WTC11 (cell line): Measurements from ENCODE around the gene CRPPA. TPM values are rescaled to one million over a fixed set of nuclear protein-coding genes. Genes with fewer than 3 reads are reported as not detected.
"Not testable (repeated sequence)": the region's sequence is repeated elsewhere in the genome, so short reads cannot be mapped to it uniquely, and the experiment has no call there.

ENCODE experiments used
- ATAC-seq: fragments of 200-7000 bp; cut with Tn5 transposase; 2 replicates; pipeline ENCODE4 v1.10.0; 2021; ENCODE audit warnings: mild to moderate bottlenecking, moderate library complexity
- CTCF ChIA-PET: fragments of 300-600 bp; sonication (Branson Sonifier 250); formaldehyde crosslinking; loops from one replicate; lab custom pipeline; 2021; ENCODE audit warnings: antibody characterized with exemption; lab: Charles Lee
- POLR2A ChIA-PET: fragments of 350-600 bp; sonication (Branson Sonifier 250); formaldehyde crosslinking; loops from one replicate; lab custom pipeline; 2021; ENCODE audit warnings: antibody characterized with exemption; lab: Charles Lee
- DNase-seq: peaks from one replicate; pipeline ENCODE4 v3.0.0; 2021; ENCODE audit warnings: low spot score
- H3K27ac Mint-ChIP-seq: 2 replicates; pipeline ENCODE4 v1.8.0; 2021; ENCODE audit warnings: mixed read lengths
- H3K27me3 Mint-ChIP-seq: 2 replicates; pipeline ENCODE4 v1.8.0; 2021; ENCODE audit warnings: low read depth, mild to moderate bottlenecking, moderate library complexity, mixed read lengths
- H3K36me3 Mint-ChIP-seq: 2 replicates; pipeline ENCODE4 v1.8.0; 2021; ENCODE audit warnings: mixed read lengths
- H3K4me1 Mint-ChIP-seq: 2 replicates; pipeline ENCODE4 v1.8.0; 2022; ENCODE audit warnings: mixed read lengths
- H3K4me3 Mint-ChIP-seq: 2 replicates; pipeline ENCODE4 v1.8.0; 2021; ENCODE audit warnings: mild to moderate bottlenecking, moderate library complexity, mixed read lengths
- H3K9me3 Mint-ChIP-seq: 2 replicates; pipeline ENCODE4 v1.8.0; 2021; ENCODE audit warnings: mixed read lengths
- CREB1 ChIP-seq: sonication (generic); formaldehyde crosslinking; IDR thresholded peaks from 2 replicates; pipeline ENCODE4 v1.8.0; 2023; ENCODE audit warnings: mild to moderate bottlenecking, missing genetic modification reagents
- GTF2I ChIP-seq: fragments of 250-450 bp; sonication (Bioruptor Pico); conservative IDR thresholded peaks from 2 replicates; pipeline ENCODE4 v1.4.0; 2021; ENCODE audit warnings: mild to moderate bottlenecking
- MXD4 ChIP-seq: fragments of 250-450 bp; sonication (Bioruptor Pico); IDR thresholded peaks from 2 replicates; pipeline ENCODE4 v1.8.0; 2021; ENCODE audit warnings: mild to moderate bottlenecking, moderate library complexity, borderline replicate concordance
- NFATC4 ChIP-seq: fragments of 250-450 bp; sonication (Bioruptor Pico); IDR thresholded peaks from 2 replicates; pipeline ENCODE4 v1.9.0; 2021; ENCODE audit warnings: mild to moderate bottlenecking
- USF2 ChIP-seq: sonication (generic); formaldehyde crosslinking; IDR thresholded peaks from 2 replicates; pipeline ENCODE4 v1.8.1; 2023; ENCODE audit warnings: mild to moderate bottlenecking, missing genetic modification reagents, moderate library complexity
- ZNF232 ChIP-seq: sonication (generic); formaldehyde crosslinking; IDR thresholded peaks from 2 replicates; pipeline ENCODE4 v1.8.0; 2022; ENCODE audit warnings: mild to moderate bottlenecking, missing genetic modification reagents
- total RNA-seq: library from RNA; stranded (reverse); gene quantifications from 3 replicates; pipeline ENCODE4 v1.2.3, GENCODE V29; 2021
- TF ChIP-seq, protein P1 (sequence below): sonication (generic); formaldehyde crosslinking; IDR thresholded peaks from 2 replicates; pipeline ENCODE4 v1.8.0; 2023; ENCODE audit warnings: missing genetic modification reagents

Gene CRPPA
- total RNA-seq, 1 experiment from 2014 or later = 0.87 TPM

- TF ChIP-seq USF2 = no peak
- TF ChIP-seq NFATC4 = no peak
- TF ChIP-seq, protein P1, sequence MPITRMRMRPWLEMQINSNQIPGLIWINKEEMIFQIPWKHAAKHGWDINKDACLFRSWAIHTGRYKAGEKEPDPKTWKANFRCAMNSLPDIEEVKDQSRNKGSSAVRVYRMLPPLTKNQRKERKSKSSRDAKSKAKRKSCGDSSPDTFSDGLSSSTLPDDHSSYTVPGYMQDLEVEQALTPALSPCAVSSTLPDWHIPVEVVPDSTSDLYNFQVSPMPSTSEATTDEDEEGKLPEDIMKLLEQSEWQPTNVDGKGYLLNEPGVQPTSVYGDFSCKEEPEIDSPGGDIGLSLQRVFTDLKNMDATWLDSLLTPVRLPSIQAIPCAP (CRISPR knock-in tag) = no peak
- TF ChIP-seq GTF2I (CRISPR knock-in tag) = no peak
- TF ChIP-seq ZNF232 = no peak
- TF ChIP-seq CREB1 (CRISPR knock-in tag) = no peak
- no peak for TF ChIP-seq MXD4
These were observed 28.3 kb downstream of the CRPPA start (continued) for GRCh38 chr7:16392990-16393523.

DNA sequence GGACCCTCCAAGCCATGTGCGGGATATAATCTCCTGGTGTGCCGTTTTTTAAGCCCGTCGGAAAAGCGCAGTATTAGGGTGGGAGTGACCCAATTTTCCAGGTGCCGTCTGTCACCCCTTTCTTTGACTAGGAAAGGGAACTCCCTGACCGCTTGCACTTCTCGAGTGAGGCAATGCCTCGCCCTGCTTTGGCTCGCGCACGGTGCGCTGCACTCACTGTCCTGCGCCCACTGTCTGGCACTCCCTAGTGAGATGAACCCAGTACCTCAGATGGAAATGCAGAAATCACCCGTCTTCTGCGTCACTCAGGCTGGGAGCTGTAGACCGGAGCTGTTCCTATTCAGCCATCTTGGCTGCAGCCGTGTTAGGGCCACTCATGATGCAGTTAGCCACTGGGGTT, 37.6 kb downstream of the CRPPA start:
- ATAC-seq, H3K27me3 Mint-ChIP-seq, H3K4me3 Mint-ChIP-seq, POLR2A ChIA-PET, DNase-seq, CTCF ChIA-PET, H3K27ac Mint-ChIP-seq, H3K4me1 Mint-ChIP-seq: not testable (repeated sequence)
- peaks cover 47% of the 10 kb centered on the region for H3K9me3 Mint-ChIP-seq
- peaks cover 45% of the 10 kb centered on the region for H3K36me3 Mint-ChIP-seq

DNA sequence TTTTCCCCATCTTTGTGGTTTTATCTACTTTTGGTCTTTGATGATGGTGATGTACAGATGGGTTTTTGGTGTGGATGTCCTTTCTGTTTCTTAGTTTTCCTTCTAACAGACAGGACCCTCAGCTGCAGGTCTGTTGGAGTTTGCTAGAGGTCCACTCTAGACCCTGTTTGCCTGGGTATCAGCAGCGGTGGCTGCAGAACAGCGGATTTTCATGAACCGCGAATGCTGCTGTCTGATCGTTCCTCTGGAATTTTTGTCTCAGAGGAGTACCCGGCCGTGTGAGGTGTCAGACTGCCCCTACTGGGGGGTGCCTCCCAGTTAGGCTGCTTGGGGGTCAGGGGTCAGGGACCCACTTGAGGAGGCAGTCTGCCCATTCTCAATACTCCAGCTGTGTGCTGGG, 38.2 kb downstream of the CRPPA start:
- H3K27ac Mint-ChIP-seq, H3K27me3 Mint-ChIP-seq, H3K4me1 Mint-ChIP-seq, ATAC-seq, CTCF ChIA-PET, POLR2A ChIA-PET, H3K4me3 Mint-ChIP-seq, DNase-seq: not testable (repeated sequence)
- H3K36me3 Mint-ChIP-seq = peaks cover 45% of the 10 kb centered on the region
- H3K9me3 Mint-ChIP-seq = peaks cover 45% of the 10 kb centered on the region

Other genes with a start within 250 kb of the CRPPA start
- 0.09 to 0.23 TPM (median 0.15 TPM) in 3 replicates for gene SOSTDC1, start 44.2 kb upstream of the CRPPA start, total RNA-seq
- not detected in 3 replicates for gene LRRC72, start 105.3 kb upstream of the CRPPA start, total RNA-seq
- gene ANKMY2, start 224.2 kb upstream of the CRPPA start, total RNA-seq = 12.0 to 13.6 TPM (median 13.0 TPM) in 3 replicates
- gene BZW2, start 224.6 kb upstream of the CRPPA start, total RNA-seq = 100.0 to 105 TPM (median 104 TPM) in 3 replicates